Breast epithelium (tissue), 4 donors: ENCODE measurements around the gene OR56A1. TPM values are rescaled to one million over a fixed set of nuclear protein-coding genes. Genes with fewer than 3 reads are reported as not detected.
A peak's percentile ranks its signal among the peaks of the same experiment; 100 is the strongest.

ENCODE experiments used
- DNase-seq, 2 donors: peaks; one replicate each; pipeline ENCODE4 v3.0.0-alpha.2; 2019; ENCODE audit warnings: low spot score in 2 of 2
- H3K27ac ChIP-seq, 2 donors: fragments of 200-600 bp; sonication (generic) in 1 of 2; one replicate each; pipeline ENCODE4 v1.5.1; 2016 to 2019; ENCODE audit warnings: mild to moderate bottlenecking in 1 of 2
- H3K27me3 ChIP-seq, 2 donors: fragments of 200-600 bp; sonication (generic) in 1 of 2; one replicate each; pipeline versions ENCODE4 v1.5.1 to v1.6.0; 2017 to 2019; ENCODE audit warnings: control low read depth in 1 of 2, mild to moderate bottlenecking in 1 of 2
- H3K36me3 ChIP-seq: fragments of 200-600 bp; one replicate; pipeline ENCODE4 v1.5.1; 2019
- H3K4me1 ChIP-seq, 2 donors: fragments of 200-600 bp; sonication (generic); one replicate each; pipeline ENCODE4 v1.5.1; 2016 to 2019; ENCODE audit warnings: control low read depth in 1 of 2
- H3K4me3 ChIP-seq, 3 donors: fragments of 200-600 bp; sonication (generic); 1 replicate in 2 of 3; 2 replicates in 1 of 3; pipeline ENCODE4 v1.5.1; 2016 to 2019; ENCODE audit warnings: mild to moderate bottlenecking in 3 of 3, moderate library complexity in 2 of 3
- H3K9me3 ChIP-seq, 2 donors: fragments of 200-600 bp; sonication (generic) in 1 of 2; one replicate each; pipeline ENCODE4 v1.5.1; 2016 to 2019; ENCODE audit warnings: control low read depth in 1 of 2
- POLR2A ChIP-seq: fragments of 450-650 bp; IDR thresholded peaks from one replicate; pipeline ENCODE4 v1.6.1; 2016; ENCODE audit warnings: antibody characterized with exemption, mild to moderate bottlenecking, moderate library complexity
- POLR2AphosphoS5 ChIP-seq, 3 donors: sonication (generic); formaldehyde crosslinking; IDR thresholded peaks; one replicate each; pipeline ENCODE4 v1.6.1; 2017; ENCODE audit warnings: antibody characterized with exemption in 3 of 3
- intact Hi-C: fragments of 100-400 bp; cut with DNase I; formaldehyde crosslinking; loops from one replicate; pipeline ENCODE4 v1.15.1; 2023; ENCODE audit warnings: low total_unique reads
- total RNA-seq, 3 donors: library from RNA; depleted of rRNA; stranded (reverse); fragments of >200 nt; gene quantifications; one replicate each; pipeline ENCODE4 v1.1.0, GENCODE V29; 2016
- TF ChIP-seq, protein P1 (sequence below), 3 donors: fragments of 450-650 bp; IDR thresholded peaks; one replicate each; pipeline ENCODE4 v1.5.1; 2016 to 2017; ENCODE audit warnings: antibody characterized with exemption in 3 of 3, mild to moderate bottlenecking in 3 of 3, moderate library complexity in 3 of 3

The OR56A1 gene
- total RNA-seq, 3 donors from 2014 or later = not detected

DNA sequence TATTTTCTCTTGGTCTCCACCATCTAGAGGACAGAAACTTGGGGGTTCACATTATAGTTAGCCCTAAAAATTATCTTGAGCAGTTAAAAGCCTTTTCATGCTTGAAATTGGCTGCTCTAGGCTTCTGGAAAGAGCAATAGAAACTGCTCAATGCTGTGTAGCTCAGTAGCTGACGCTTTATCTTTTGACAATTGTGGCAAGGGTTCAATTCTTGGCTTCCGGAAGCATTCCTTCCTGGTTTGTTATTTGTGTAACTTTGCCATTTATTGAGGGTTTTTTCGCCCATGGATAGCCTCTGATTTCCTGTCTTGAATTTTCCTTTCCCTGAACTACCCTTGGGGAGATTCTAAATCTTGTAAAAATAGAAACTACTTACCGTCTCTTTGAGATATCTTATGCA lies 10.3 kb upstream of the OR56A1 start:
- Histone ChIP-seq H3K36me3 (no peaks in the 10 kb centered on the region), H3K4me1 (no peaks in the 10 kb centered on the region), H3K27me3 (no peaks in the 10 kb centered on the region), H3K9me3 (no peaks in the 10 kb centered on the region), H3K4me3 (no peak overlapping the region), H3K27ac (no peak overlapping the region)
- DNase-seq = no peak
- no peak for TF ChIP-seq POLR2AphosphoS5 (IDR thresholded peaks at IDR 0.05)
- no peak for TF ChIP-seq POLR2A
- TF ChIP-seq, protein P1, sequence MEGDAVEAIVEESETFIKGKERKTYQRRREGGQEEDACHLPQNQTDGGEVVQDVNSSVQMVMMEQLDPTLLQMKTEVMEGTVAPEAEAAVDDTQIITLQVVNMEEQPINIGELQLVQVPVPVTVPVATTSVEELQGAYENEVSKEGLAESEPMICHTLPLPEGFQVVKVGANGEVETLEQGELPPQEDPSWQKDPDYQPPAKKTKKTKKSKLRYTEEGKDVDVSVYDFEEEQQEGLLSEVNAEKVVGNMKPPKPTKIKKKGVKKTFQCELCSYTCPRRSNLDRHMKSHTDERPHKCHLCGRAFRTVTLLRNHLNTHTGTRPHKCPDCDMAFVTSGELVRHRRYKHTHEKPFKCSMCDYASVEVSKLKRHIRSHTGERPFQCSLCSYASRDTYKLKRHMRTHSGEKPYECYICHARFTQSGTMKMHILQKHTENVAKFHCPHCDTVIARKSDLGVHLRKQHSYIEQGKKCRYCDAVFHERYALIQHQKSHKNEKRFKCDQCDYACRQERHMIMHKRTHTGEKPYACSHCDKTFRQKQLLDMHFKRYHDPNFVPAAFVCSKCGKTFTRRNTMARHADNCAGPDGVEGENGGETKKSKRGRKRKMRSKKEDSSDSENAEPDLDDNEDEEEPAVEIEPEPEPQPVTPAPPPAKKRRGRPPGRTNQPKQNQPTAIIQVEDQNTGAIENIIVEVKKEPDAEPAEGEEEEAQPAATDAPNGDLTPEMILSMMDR (IDR thresholded peaks at IDR 0.05) = no peak
- intact Hi-C loops = no loop called here

DNA sequence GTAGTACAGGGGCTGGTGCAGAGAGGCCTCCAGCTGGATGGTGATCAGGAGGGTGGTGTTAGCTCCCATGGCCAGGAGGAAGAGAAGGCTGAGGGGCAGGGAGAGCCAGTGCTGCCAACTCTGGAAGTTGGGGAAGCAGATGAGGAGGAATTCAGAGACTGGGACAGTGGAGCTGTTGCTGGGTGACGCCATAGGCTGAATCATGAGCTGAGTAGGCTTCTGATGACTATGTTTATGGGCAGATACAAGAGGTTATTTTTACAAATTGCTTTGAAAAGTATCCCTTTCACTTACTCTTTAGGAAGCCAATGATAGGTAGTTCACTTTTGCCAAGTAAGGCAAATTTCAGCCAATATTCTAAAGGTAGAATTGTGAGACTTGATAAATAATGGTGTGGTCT lies 3.1 kb downstream of the OR56A1 start:
- TF ChIP-seq POLR2AphosphoS5 (IDR thresholded peaks at IDR 0.05) (no peak), POLR2A (no peak)
- TF ChIP-seq, protein P1 (IDR thresholded peaks at IDR 0.05) = no peak
- intact Hi-C loops = no loop called here

DNA sequence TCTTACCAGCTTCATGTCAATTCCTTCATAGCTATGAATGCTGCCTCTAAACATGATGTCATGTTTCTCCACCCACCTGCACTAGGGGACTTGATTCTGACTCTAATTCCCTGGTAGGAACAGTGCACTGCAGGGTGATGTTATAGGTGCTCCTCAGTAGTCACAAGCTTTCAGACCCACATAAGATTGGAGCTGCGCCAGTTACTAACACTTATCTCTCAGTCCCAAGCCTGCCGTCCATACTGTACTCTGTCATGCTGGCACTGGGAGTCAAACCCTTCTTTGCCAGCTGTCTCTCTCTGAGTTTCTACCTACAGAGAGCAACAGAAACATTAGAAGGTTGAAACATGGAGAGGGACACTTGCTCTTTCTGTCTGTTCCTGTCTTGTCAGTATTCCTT lies 5.5 kb downstream of the OR56A1 start:
- no peaks in the 10 kb centered on the region for H3K27me3 ChIP-seq
- H3K4me3 ChIP-seq = no peak overlapping the region
- no peaks in the 10 kb centered on the region for H3K9me3 ChIP-seq
- DNase-seq = no peak
- no peak overlapping the region for H3K27ac ChIP-seq
- H3K4me1 ChIP-seq = no peaks in the 10 kb centered on the region
- H3K36me3 ChIP-seq = no peaks in the 10 kb centered on the region
- intact Hi-C loops = no loop called here
- TF ChIP-seq, protein P1 (IDR thresholded peaks at IDR 0.05) = no peak
- TF ChIP-seq POLR2A (no peak), POLR2AphosphoS5 (IDR thresholded peaks at IDR 0.05) (no peak)

More for the DNA sequence above, 3.1 kb downstream of the OR56A1 start:
- Histone ChIP-seq H3K4me1 (no peaks in the 10 kb centered on the region), H3K27me3 (no peaks in the 10 kb centered on the region), H3K4me3 (no peak overlapping the region), H3K9me3 (no peaks in the 10 kb centered on the region), H3K36me3 (no peaks in the 10 kb centered on the region), H3K27ac (no peak overlapping the region)
- DNase-seq = no peak

DNA sequence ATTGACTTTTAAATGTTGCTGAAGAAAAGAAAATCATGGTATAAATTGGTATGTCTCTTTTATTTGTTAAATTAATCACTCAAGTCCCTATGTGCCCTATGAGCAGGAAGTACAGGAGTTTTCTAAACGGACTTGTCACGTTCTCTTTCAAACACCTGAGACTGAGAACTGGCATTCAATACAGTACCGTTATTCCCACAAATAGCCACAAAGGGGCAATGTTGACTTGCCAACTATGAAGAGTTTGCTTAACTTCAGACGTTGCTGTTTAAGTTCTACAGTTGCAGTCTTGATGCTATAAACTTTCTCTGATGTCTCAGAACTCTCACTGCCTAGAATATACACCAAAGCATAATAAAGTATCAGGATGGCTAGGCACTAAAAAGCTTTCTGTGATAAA lies 7.6 kb downstream of the OR56A1 start:
- Histone ChIP-seq H3K9me3 (no peaks in the 10 kb centered on the region), H3K27me3 (no peaks in the 10 kb centered on the region), H3K36me3 (no peaks in the 10 kb centered on the region), H3K4me3 (no peak overlapping the region), H3K27ac (no peak overlapping the region), H3K4me1 (no peaks in the 10 kb centered on the region)
- DNase-seq = no peak
- intact Hi-C loops = no loop called here
- TF ChIP-seq POLR2A = no peak
- TF ChIP-seq, protein P1 (IDR thresholded peaks at IDR 0.05) = peak in 1 of 3 donors; percentile 35
- no peak for TF ChIP-seq POLR2AphosphoS5 (IDR thresholded peaks at IDR 0.05)

DNA sequence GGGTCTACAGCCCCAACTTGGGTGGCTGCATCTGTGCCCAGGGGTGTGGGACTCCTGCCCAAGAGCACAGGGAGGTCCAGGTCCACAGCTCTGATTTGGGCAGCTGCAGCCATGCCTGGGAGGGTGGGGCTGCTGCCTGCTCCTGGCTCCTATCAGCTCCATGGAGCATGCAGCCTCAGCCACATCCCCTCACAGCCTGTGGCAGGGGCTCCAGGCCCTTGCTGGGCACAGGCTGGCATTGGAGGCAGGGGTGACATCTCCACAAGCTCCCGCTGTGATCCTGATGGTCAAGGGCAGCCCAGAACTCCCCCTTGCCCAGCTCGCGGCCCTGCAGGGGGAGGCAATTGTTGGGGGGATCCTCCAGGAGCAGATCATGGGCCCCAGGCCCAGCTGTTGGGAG lies 17.5 kb downstream of the OR56A1 start:
- Histone ChIP-seq H3K36me3 (no peaks in the 10 kb centered on the region), H3K27ac (no peak overlapping the region), H3K4me1 (no peaks in the 10 kb centered on the region), H3K4me3 (no peak overlapping the region), H3K27me3 (no peaks in the 10 kb centered on the region), H3K9me3 (peaks cover 0 to 10% of the 10 kb centered on the region in 2 donors)
- no peak for TF ChIP-seq POLR2A
- no peak for TF ChIP-seq POLR2AphosphoS5 (IDR thresholded peaks at IDR 0.05)
- TF ChIP-seq, protein P1 (IDR thresholded peaks at IDR 0.05) = no peak
- intact Hi-C loops = no loop called here
- DNase-seq = no peak
